GM12874 (cell line): ENCODE results near the gene ITGB7.

Experiments
- TF ChIP-seq, protein P1 (sequence below): IDR thresholded peaks from 2 replicates; pipeline ENCODE4 v1.5.1; 2011; ENCODE audit warnings: low read depth, mild to moderate bottlenecking, control low read depth, low read length, moderate library complexity; ENCODE audit not compliant: insufficient read depth

The ITGB7 gene

DNA sequence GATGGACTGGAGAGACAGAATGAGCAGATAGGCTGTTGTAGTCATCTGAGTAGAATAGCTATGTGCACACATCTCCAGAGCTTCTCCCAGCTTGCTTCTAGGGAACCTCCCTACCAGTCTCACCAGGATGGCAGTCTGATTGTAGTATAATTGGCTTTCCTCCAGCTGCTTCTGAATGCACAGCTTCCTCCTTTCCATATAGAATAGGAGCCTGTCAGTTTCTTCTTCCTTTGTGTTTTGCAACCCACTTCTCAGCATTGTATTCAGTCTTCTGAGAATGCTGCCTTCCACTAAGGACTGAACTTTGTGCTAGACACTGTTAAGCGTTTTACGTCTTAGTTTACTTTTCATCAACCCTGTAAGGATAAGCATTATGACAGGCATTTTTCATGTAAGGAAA, 24.1 kb downstream of the ITGB7 start:
- TF ChIP-seq, protein P1, sequence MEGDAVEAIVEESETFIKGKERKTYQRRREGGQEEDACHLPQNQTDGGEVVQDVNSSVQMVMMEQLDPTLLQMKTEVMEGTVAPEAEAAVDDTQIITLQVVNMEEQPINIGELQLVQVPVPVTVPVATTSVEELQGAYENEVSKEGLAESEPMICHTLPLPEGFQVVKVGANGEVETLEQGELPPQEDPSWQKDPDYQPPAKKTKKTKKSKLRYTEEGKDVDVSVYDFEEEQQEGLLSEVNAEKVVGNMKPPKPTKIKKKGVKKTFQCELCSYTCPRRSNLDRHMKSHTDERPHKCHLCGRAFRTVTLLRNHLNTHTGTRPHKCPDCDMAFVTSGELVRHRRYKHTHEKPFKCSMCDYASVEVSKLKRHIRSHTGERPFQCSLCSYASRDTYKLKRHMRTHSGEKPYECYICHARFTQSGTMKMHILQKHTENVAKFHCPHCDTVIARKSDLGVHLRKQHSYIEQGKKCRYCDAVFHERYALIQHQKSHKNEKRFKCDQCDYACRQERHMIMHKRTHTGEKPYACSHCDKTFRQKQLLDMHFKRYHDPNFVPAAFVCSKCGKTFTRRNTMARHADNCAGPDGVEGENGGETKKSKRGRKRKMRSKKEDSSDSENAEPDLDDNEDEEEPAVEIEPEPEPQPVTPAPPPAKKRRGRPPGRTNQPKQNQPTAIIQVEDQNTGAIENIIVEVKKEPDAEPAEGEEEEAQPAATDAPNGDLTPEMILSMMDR = no peak

DNA sequence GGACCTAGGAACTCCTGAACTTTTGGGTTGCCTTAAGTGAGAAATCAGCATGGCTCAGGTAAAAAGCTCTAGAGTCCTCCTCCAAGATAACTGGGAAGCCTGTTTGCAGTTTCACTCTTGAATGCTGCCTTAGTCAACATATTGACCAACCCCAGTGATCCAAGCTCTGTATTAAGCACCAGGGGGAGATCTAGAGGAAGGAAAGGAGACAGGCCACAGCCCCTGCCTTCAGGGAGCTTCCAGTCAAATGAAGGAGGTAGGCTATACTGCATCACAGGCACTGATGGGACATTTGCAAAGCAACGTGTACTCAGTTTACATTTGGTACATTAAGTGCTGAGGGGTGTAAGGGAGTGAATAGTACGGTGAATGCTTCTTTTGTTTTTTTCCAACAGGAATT, 25.1 kb downstream of the ITGB7 start:
- TF ChIP-seq, protein P1 = no peak

DNA sequence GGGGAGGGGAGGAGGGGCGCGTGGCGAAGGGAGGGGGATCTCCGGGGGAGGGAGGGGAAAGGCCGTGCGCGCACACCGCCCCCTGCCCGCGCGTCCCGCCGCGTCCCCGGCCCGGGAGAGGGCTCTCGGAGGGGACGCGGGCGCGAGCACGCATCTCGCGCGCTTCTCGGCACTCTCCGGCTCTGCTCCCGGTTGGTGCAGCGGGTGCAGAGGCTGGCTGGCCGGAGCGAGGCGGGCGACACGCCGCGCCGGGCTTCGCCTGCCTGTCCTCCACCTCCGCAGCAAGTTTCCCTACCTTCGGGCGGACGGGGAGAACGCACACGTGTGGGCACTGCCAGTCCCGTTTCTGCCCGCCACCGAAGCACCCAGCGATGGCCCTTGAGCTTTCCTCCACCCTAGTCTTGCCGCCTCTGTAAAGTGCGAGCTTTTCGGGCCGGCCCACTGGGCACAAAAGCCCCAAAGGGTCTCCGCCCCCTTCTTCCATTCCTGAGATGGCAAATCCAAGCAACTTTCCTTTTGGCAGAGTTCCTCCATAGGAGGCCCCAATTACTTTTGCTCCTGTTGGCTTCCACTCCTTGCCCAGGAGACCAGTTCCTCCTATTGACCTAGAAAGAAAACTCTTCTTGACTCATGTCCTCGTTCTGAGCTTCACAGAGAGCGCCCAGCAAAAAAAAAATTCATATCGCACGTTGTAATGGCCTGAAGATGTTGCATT, 26.0 kb downstream of the ITGB7 start:
- TF ChIP-seq, protein P1 = no peak

DNA sequence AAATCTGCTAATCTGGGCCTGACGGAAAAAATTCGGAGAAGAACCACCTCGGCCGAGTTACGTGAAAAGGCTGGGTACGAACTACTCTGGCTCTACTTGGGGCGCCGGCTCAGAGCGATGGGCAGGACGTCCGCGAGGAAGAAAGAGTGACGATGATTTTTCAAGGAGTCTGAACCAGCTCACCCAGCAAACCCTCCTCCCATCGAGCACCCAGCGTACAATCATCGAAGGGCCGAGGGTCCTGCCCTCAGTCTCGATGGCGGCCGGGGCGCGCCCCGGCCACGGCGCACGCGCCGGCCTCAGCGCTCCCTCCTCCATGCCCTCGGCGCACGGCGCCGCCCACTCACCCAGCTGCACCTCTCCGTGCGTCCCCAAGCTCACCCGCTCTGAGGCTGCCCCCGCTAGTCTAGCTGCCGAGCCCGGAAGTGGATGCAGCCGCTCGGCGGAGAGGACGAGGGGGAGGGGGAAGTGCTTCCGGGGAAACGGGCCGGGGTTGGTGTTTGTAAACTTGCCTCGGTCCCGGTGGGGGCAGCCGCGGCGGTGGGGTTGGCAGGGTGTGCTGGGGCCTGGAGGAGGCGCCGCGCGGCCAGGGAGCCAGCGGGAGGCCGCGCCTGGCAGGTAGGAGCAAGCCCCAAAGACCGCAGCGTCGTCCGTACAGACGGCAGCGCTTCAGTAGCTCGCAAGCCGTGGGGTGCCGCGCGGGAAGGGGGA, 26.7 kb downstream of the ITGB7 start, which contains the start of the genes CSAD and ZNF740:
Gene CSAD, minus strand, starts transcription at position 706 of the 711 bp plus-strand sequence. CDS start 7,455 bp downstream, outside the sequence.
Gene ZNF740, plus strand, starts transcription at position 503 of the 711 bp plus-strand sequence. CDS start 1,262 bp downstream, outside the sequence.
- TF ChIP-seq, protein P1 = no peak

DNA sequence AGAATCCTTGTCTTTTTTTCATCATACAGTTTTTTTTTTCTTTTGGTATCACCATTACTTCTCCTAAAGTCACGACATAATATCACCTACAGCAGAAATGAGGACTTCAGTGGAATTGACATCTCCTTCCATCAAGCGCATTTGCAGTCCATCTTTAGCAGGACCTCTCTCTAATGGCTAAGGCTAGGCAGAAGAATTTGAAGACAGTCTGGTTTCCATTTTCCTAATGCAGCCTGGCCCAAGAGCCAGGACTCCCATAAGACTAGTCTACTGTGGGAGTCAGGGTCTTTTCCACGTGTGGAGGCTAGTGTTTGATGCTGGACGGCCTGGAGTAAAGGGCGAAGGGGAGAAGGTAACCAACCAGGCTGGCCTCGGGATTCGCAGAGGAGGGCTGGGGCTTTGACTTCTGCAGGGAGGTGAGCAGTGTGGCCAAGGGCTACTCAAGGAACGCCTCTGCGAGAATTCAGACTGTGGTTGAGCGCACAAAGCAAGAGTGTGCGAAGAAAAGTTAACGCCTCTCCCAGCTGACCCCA, 27.3 kb downstream of the ITGB7 start:
- TF ChIP-seq, protein P1 = no peak

DNA sequence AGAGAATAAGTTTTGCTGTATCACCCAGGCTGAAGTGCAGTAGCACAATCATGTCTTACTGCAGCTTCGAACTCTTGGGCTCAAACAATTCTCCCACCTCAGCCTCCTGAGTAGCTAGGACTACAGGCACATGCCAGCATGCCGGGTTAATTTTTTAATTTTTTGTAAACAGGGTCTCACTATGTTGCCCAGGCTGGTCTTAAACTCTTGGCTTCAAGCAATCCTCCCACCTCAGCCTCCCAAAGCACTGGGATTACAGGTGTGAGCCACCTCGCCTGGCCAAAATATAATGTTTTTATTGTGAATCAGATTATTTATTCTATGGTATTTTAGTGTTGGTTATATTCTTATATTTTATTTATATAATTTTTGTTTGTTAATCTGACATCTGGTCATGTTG, 30.3 kb downstream of the ITGB7 start:
- TF ChIP-seq, protein P1 = no peak

DNA sequence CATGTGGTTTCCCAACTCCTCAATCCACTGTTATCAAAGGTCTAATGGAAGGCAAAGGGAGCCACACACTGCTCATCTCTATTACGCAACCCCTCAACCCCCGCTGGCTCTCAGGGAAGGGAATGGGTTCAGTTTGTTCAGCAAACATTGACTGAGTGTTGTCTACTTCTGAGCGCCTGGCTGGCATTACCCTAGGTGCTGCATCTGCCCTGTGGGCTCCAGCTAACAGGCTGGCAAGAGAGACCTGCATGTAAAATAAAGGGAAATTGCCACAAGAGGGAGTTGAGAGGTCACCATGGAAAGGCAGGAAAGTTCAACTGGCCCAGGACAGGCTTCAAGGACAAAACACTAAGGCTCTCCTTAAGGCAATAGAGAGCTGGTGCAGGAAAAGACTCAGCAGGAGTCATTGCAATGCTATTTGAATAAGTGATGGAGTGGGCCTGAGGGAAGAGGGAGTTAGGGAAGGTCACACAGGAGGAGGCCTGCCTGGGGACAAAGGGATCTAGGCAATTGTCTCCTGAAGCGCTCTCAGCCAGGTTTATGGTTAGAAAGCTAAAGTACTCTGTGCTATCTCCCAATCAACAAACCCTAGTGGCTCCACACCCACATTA, 32.1 kb downstream of the ITGB7 start:
- TF ChIP-seq, protein P1 = no peak
